Amniotic epithelial cell (primary cell): ENCODE measurements around the gene SETD4.

Source experiments
- DNase-seq: peaks from one replicate; pipeline ENCODE4 v3.0.0-alpha.2; 2010; ENCODE audit warnings: low read depth

The SETD4 gene

DNA sequence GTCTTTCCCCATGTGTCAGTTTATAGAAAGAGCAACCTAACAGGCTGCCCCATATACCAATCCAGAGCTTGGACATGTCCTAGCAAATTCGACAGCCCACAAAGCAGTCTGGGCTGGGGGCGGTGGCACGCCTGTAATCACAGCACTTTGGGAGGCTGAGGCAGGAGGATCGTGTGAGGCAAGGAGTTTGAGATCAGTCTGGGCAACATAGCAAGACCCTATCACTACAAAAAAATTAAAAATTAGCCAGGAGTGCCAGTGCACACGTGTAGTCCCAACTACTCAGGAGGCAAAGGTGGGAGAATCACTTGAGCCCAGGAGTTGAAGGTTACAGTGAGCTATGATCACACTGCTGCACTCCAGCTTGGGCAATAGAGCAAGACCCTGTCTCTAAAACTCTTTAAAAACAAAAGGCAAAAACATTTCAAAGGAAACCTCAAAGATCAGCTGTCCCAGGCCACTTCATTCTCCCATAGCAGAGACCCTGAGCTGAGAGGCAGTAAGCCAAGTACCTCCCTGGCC is 54.4 kb downstream of the SETD4 start:
- DNase-seq = no peak

- DNase-seq = no peak
Observed at GRCh38 chr21:36005018-36005417, 55.3 kb downstream of the SETD4 start.

- DNase-seq = no peak
Observed at GRCh38 chr21:36004441-36004840, 55.9 kb downstream of the SETD4 start.

DNA sequence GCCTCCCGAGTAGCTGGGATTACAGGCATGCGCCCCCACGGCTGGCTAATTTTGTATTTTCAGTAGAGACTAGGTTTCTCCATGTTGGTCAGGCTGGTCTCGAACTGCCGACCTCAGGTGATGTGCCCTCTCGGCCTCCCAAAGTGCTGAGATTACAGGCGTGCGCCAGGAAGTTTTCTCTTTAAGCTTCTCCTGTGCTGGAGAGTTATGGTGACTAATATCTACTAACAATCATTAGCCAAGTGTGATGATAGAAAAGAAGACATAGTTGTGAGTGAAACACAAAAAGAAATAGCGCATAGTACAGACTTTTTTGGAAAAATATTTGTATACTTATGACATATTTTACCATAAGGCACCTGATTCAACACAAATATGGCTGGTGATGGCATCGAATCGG is 56.5 kb downstream of the SETD4 start:
- no peak for DNase-seq

DNA sequence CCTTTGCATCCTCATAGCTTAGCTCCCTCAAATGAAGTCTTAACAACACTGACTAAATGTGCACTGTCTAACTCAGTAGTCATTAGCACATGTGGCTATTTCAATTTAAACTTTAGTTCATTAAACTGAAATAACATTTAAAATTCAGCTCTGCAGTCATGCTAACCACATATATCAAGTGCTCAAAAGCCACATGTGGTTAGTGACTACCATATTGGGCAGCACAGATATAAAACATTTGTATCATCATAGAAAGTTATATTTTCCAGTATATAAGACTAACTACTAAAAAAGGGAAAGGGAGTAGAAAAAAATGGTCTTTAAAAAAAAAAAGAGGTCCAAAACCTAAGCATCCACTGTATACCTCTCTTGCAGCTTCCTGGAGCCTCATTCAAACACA is 64.1 kb downstream of the SETD4 start:
- no peak for DNase-seq

- peak; percentile 4 for DNase-seq
Observed at GRCh38 chr21:35995522-35996088, 64.7 kb downstream of the SETD4 start.

- no peak for DNase-seq
Observed at GRCh38 chr21:35994613-35995012, 65.7 kb downstream of the SETD4 start.

DNA sequence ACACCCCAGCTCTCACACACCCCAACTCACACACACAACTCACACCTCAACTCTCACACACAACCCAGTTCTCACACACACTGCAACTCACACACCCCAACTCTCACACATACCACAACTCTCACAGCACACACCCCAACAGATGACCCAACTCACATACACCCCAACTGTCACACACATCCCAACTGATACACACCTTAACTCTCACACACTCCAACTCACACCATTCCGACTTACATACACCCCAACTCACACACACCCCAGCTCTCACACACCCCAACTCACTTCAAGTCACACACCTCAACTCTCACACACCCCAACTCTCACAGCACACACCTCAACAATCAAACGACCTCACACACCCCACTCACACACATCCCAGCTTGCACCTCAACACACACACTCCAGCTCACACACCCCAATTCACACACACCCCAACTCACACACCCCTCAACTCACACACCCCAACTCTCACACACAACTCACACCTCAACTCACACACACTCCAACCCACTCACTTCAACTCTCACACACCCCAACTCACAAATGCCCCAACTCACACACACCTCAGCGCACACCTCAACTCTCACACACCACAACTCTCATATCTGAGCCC is 66.3 kb downstream of the SETD4 start:
- DNase-seq = no peak

DNA sequence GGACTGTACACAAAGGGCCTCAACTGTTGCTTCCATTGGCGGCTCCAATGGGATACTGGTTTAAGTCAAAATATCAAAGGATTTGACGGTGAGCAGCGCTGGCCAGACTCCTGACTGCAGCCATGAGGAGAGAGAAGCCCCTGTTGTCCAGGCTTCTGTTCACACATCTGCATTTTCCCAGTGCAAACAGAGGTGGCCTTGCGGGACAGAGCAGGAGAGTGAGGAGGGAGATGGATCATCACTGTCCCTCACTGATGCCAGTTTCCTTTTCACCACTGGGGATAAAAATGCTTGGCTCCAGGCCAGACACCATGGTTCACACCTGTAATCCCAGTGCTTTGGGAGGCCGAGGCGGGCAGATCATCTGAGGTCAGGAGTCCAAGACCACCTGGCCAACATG is 69.2 kb downstream of the SETD4 start:
- no peak for DNase-seq

- DNase-seq = no peak
Observed at GRCh38 chr21:35990609-35991008, 69.7 kb downstream of the SETD4 start.

DNA sequence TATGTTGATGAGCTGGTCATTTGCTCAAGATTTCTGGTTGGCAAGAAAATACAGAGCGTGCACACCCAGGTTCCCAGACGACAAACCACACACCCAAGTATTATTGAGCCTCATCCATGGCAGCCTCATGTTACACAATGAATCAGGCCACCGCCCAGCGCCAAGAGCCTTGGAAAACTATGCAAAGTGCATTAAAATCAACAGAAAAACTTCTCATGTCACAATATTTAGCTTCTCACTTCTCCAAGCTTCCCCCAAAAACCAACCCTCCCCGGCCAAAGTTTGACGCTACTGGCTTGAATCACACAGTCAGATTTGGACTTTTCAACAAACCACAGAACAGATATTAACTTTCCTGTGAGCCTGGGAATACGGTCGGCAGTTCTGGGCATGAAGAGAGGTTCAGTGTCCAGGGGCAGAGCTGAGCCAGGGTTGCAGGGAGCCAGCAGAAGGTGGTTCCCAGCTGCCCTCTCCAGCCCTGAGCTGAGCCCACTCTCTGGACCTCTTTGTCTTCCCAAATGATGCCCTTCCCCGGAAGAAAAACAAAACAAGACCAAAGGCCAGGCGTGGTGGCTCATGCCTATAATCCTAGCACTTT is 71.1 kb downstream of the SETD4 start:
- DNase-seq = no peak

DNA sequence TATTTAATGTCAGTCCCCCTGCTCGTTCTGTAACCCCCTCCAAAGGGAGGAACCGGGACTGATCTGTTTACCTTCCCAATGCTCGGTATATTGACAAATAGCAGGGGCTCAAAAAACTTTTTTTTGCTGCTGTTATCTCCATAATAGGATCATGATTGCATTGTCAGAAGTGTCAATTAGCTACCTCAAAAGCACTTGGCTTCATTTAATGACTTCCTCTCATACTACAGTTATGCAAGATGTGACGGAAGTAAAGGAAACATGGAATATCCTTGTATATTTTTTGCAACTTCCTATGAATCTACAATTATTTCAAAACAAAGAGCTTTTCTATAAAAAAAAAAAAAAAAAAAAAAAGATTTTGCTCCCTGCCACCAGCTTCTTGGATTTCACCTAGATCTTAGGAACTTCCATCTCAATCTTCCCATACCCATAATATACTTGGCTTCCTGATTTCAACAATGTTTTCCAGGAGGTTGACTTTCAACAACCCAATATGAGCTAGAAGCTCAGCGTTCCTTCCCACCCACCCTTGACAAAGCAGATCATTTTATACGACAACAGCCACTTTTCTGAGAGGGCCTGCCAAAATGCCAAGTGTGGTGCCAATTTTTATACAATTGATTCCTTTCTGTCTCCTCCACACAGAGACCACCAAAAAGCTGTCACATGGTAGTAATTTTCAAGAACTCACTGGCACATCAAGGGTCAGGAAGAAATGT is 71.7 kb downstream of the SETD4 start:
- DNase-seq = no peak

GRCh38 chr21:35987475-35987874 is 72.9 kb downstream of the SETD4 start:
- no peak for DNase-seq

DNA sequence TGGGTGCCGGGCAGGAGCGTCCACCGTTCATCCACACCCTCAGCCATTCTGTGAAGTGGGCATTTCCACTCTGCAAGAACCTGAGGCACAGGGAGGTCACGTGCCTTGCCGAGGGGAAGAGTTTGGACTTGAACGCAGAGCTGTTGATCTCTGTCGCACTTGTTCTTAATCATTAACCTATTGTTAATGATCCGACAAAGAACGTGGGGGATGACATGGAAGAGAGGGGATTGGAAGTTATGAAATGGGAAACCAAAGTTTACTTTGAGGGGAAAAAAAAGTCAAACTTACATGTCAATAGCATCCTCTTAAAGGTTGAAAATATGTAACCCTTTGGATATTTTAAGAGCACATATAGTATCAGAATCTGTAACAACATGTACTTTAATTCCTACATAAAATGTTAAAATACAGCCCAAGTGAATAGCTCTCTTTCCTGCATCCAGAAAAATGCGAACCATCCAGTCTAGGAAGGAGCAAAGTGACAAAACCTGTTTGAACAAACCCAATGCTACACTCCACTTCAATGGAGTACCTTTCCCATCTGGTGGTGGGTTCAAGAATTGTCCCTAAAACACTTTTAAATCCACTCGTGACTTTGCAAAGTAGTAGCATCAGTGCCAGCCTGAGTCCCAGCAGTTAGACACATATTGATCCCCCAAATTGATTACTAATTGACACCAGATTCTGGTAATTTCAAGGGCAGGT is 75.5 kb downstream of the SETD4 start:
- DNase-seq = no peak
